KMS-11 (cell line): Measurements from ENCODE around the gene TMEM30B.
"Not testable (repeated sequence)": the region's sequence is repeated elsewhere in the genome, so short reads cannot be mapped to it uniquely, and the experiment has no call there.

Experiments used
- H2AFZ ChIP-seq: fragments of 200-600 bp; sonication (generic); 2 replicates; pipeline ENCODE4 v1.6.1; 2016; ENCODE audit warnings: antibody characterized with exemption, mixed run types, low read depth
- H3K27ac ChIP-seq: fragments of 200-600 bp; sonication (generic); 2 replicates; pipeline ENCODE4 v1.6.1; 2016; ENCODE audit warnings: mild to moderate bottlenecking, mixed run types
- H3K27me3 ChIP-seq: fragments of 200-600 bp; sonication (generic); 2 replicates; pipeline ENCODE4 v1.6.1; 2017; ENCODE audit warnings: mild to moderate bottlenecking, low read depth, mixed run types, moderate library complexity; ENCODE audit not compliant: insufficient read depth
- H3K36me3 ChIP-seq: fragments of 200-600 bp; sonication (generic); 2 replicates; pipeline ENCODE4 v1.6.1; 2017; ENCODE audit warnings: mild to moderate bottlenecking, mixed run types; ENCODE audit not compliant: insufficient read depth
- H3K4me1 ChIP-seq: fragments of 200-600 bp; sonication (generic); 2 replicates; pipeline ENCODE4 v1.6.1; 2016; ENCODE audit warnings: mild to moderate bottlenecking, low read depth, mixed run types; ENCODE audit not compliant: poor library complexity, severe bottlenecking
- H3K4me2 ChIP-seq: fragments of 200-600 bp; sonication (generic); 2 replicates; pipeline ENCODE4 v1.7.0; 2016; ENCODE audit warnings: mild to moderate bottlenecking, mixed run types
- H3K4me3 ChIP-seq: fragments of 200-600 bp; sonication (generic); IDR thresholded peaks from 2 replicates; pipeline ENCODE4 v1.6.1; 2017; ENCODE audit warnings: low read depth, low read length, mixed read lengths; ENCODE audit not compliant: insufficient read depth
- H3K79me2 ChIP-seq: fragments of 200-600 bp; sonication (generic); 2 replicates; pipeline ENCODE4 v1.6.1; 2016; ENCODE audit warnings: low read depth, mixed run types; ENCODE audit not compliant: insufficient read depth
- H3K9ac ChIP-seq: fragments of 200-600 bp; sonication (generic); 2 replicates; pipeline ENCODE4 v1.6.1; 2016; ENCODE audit warnings: mild to moderate bottlenecking, mixed run types
- H4K20me1 ChIP-seq: fragments of 200-600 bp; sonication (generic); 2 replicates; pipeline ENCODE4 v1.6.1; 2016; ENCODE audit warnings: mild to moderate bottlenecking, mixed run types; ENCODE audit not compliant: insufficient read depth
- TF ChIP-seq, protein P1 (sequence below): fragments of 200-600 bp; sonication (generic); conservative IDR thresholded peaks from 2 replicates; pipeline ENCODE4 v1.6.1; 2017; ENCODE audit warnings: low read depth, mild to moderate bottlenecking, antibody characterized with exemption, low read length, moderate library complexity, mixed read lengths

The TMEM30B gene

GRCh38 chr14:61319706-61320105 is 38.6 kb upstream of the TMEM30B start:
- Histone ChIP-seq H3K27ac (no peak overlapping the region), H2AFZ (no peak overlapping the region), H3K79me2 (no peaks in the 10 kb centered on the region), H3K4me3 (no peak overlapping the region), H3K9ac (no peak overlapping the region), H4K20me1 (no peaks in the 10 kb centered on the region), H3K27me3 (no peaks in the 10 kb centered on the region), H3K36me3 (no peaks in the 10 kb centered on the region), H3K4me2 (no peak overlapping the region), H3K4me1 (no peaks in the 10 kb centered on the region)
- TF ChIP-seq, protein P1, sequence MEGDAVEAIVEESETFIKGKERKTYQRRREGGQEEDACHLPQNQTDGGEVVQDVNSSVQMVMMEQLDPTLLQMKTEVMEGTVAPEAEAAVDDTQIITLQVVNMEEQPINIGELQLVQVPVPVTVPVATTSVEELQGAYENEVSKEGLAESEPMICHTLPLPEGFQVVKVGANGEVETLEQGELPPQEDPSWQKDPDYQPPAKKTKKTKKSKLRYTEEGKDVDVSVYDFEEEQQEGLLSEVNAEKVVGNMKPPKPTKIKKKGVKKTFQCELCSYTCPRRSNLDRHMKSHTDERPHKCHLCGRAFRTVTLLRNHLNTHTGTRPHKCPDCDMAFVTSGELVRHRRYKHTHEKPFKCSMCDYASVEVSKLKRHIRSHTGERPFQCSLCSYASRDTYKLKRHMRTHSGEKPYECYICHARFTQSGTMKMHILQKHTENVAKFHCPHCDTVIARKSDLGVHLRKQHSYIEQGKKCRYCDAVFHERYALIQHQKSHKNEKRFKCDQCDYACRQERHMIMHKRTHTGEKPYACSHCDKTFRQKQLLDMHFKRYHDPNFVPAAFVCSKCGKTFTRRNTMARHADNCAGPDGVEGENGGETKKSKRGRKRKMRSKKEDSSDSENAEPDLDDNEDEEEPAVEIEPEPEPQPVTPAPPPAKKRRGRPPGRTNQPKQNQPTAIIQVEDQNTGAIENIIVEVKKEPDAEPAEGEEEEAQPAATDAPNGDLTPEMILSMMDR = no peak

DNA sequence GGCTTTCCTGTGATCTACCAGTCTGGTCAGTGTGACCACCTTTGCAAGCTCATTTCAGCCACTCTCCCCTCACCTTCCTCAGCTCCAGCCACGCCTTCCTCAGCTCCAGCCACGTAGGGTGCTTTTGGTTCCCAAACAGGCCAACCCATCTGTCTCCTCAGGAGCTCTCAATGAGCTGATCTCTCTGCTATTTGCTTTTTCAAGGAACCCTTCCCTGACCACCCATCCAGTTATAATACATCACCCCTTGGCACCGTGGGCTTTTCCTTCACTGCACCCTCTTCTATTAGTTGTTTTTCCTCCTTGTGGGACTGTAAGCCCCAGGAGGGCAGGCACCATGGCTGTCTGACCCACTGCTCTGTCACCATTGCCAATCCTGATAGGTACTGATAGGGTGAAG is 37.9 kb upstream of the TMEM30B start:
- Histone ChIP-seq H3K79me2 (no peaks in the 10 kb centered on the region), H2AFZ (no peak overlapping the region), H3K4me1 (no peaks in the 10 kb centered on the region), H3K27ac (no peak overlapping the region), H3K27me3 (no peaks in the 10 kb centered on the region), H3K4me3 (no peak overlapping the region), H3K9ac (no peak overlapping the region), H4K20me1 (no peaks in the 10 kb centered on the region), H3K4me2 (no peak overlapping the region), H3K36me3 (no peaks in the 10 kb centered on the region)
- TF ChIP-seq, protein P1 = no peak

DNA sequence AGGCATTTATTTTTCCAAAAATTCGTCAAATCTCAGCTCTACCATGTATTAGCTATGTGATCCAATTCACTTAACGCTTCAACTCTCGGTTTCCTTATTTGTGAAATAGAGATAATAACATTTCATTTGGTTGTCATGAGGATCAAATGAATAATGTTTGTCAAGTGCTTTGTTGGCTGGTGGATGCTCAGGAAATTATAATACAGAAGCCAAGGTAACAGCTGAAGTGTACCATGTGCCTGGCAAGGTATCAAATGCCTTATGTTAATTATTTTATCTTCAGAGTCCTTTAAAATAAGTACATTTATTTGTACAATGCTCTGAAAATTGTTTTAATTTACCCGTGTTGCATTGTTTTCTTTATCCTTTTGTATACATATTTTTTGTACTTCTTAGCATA is 34.2 kb upstream of the TMEM30B start:
- Histone ChIP-seq H3K27me3 (no peaks in the 10 kb centered on the region), H4K20me1 (no peaks in the 10 kb centered on the region), H3K27ac (no peak overlapping the region), H3K4me1 (no peaks in the 10 kb centered on the region), H2AFZ (no peak overlapping the region), H3K4me2 (no peak overlapping the region), H3K36me3 (no peaks in the 10 kb centered on the region), H3K9ac (no peak overlapping the region), H3K4me3 (no peak overlapping the region), H3K79me2 (no peaks in the 10 kb centered on the region)
- TF ChIP-seq, protein P1 = no peak

DNA sequence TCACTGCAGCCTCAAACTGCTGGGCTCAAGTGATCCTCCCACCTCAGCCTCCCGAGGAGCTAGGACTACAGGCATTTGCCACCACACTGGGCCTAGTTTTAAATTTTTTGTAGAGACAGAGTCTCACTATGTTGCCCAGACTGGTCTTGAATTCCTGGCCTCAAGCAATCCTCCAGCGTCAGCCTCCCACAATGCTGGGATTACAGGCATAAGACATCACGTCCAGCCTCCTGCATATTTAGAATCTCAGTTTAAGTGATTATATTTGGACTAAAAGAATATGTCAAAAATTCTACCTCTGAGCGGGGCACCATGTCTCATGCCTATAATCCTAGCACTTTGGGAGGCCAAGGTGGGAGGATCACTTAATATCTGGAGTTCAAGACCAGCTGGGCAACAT is 27.6 kb upstream of the TMEM30B start:
- not testable (repeated sequence) for H3K79me2 ChIP-seq, H3K36me3 ChIP-seq, H3K4me1 ChIP-seq, H3K27ac ChIP-seq, H3K9ac ChIP-seq, H4K20me1 ChIP-seq, H3K27me3 ChIP-seq, H2AFZ ChIP-seq, H3K4me3 ChIP-seq, H3K4me2 ChIP-seq

DNA sequence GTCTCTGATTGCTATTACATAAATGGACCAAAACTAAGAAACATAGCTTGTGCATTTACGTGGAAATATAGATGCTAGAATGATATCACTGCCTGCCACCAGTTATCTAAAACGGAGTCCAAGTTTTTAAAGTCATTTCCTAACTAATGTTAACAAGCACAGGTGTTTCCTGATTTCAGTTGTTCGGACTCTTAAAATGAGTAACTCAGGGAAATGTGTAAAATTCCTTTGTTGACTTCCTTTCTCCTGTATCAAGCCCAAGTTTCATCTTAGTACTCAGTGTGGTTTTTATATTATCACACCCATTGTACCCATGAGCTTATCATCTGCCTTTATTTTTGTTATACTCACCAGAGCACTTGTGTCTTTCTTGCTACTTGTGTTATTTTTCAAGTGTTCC is 27.1 kb upstream of the TMEM30B start:
- Histone ChIP-seq H3K9ac (no peak overlapping the region), H3K36me3 (no peaks in the 10 kb centered on the region), H3K4me3 (no peak overlapping the region), H3K4me1 (no peaks in the 10 kb centered on the region), H4K20me1 (no peaks in the 10 kb centered on the region), H3K4me2 (no peak overlapping the region), H3K79me2 (no peaks in the 10 kb centered on the region), H3K27ac (no peak overlapping the region), H3K27me3 (no peaks in the 10 kb centered on the region), H2AFZ (no peak overlapping the region)
- TF ChIP-seq, protein P1 = no peak
